Left ventricle myocardium superior (tissue), 1 donor: ENCODE measurements around the gene OR10V1. TPM values are rescaled to one million over a fixed set of nuclear protein-coding genes. Genes with fewer than 3 reads are reported as not detected.

Experiments
- ATAC-seq: fragments of 200-7000 bp; cut with Tn5 transposase; one replicate; pipeline ENCODE4 v1.9.1; 2020; ENCODE audit warnings: mild to moderate bottlenecking, moderate library complexity
- DNase-seq: peaks from one replicate; pipeline ENCODE4 v3.0.0-alpha.2; 2020
- intact Hi-C: fragments of 100-400 bp; cut with micrococcal nuclease; formaldehyde crosslinking; loops from one replicate; pipeline ENCODE4 v1.11.0; 2022
- total RNA-seq: library from RNA; stranded (reverse); fragmentation: NEBNext Ultra II Directional; extraction: Animal tissue kit (Norgen Biotek cat#: 25700); gene quantifications from one replicate; pipeline ENCODE4 v1.2.1, GENCODE V29; 2021
- donor health status: DM: no; HTN: yes; CAD: no; lungs with severe emphysema.

The OR10V1 gene
- total RNA-seq, 1 donor from 2014 or later = not detected

DNA sequence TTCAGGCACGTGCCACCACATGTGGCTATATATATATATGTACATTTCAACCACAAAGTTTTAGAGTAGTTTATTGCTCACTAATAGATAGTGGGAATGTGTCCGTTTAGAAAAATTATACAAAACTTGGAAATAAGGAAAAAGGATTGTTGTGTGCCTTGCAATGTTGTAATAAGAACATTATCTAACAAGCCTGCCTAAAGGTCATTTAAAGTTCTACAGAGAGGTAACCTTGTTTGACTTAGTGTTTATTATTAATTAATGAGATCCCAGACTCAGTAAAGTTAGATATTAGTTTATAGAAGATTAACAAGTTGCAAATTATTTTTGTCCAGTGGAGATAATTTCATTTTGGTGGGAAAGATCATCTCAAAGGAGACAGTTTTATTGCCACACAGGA lies 39.4 kb downstream of the OR10V1 start:
- intact Hi-C loops = no loop called here
- no peak for ATAC-seq

GRCh38 chr11:59673291-59673690 lies 40.4 kb downstream of the OR10V1 start:
- intact Hi-C loops = no loop called here
- no peak for ATAC-seq
- no peak for DNase-seq

More for the DNA sequence above, 39.4 kb downstream of the OR10V1 start:
- no peak for DNase-seq

GRCh38 chr11:59671471-59671870 lies 42.2 kb downstream of the OR10V1 start:
- ATAC-seq (no peak), DNase-seq (no peak)
- intact Hi-C loops = no loop called here

DNA sequence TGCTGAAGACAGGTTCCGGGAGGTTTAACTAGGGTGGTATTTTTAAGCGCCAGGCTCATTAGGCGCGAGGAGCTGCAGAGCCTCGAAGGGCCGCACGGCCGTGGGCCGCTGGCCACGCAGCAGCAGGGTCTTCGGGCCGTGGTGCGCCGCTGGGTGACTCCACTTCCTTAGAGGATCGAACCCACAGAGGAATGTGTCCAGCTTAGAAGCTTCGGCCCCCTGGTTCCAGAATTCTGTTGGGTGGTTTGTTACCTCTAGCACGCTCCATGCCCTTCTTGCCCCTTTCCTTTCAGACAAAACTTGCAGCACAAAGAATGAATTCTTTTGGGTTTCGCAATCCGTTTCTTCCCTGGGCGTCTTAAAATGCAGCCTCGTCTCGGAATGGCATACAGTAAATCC lies 44.0 kb downstream of the OR10V1 start:
- intact Hi-C loops = loop anchor here (2.0 kb wide), 1 partner anchor 53 kb away; no protein-coding TSS in a partner anchor
- peak; percentile 63 for DNase-seq
- ATAC-seq = peak; percentile 46

DNA sequence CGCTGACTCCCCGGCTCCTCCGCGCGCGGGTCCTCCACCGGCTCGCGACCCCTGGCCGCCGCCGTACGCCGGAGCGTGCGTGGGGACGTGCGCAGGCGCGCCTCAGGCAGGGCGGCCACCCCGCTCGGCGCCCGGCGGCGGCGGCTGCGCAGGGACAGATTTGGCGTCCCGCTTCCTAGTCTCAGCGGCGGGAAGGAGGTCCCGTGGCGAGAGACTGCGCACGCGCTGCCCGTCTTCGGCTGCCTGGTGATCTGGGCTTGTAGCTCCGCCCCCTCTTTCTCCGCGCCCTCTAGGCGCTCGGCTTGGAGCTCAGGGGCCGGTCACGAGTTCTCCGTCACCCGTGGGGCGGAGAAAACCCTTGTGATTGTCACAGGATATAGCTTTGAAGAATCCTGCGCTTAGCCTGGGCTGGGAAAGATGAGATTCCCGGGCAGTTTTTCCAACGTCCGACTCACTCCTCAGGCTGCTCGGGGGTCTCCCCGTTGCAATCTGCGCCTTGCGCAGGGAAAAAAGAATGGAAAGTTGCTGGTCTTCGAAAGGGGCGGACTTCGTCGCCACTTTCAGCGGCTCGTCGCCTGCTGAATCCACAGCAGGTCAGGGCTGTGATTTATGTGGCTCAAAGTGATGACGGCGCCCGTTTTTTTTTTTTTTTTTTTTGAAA lies 44.6 kb downstream of the OR10V1 start, which contains the start of gene PATL1:
TSS of gene PATL1 (minus strand) at position 88 of the 661 bp plus-strand sequence. CDS start 142 bp downstream, outside the sequence.
- DNase-seq (peak; percentile 100), ATAC-seq (peak; percentile 97)
- intact Hi-C loops = loop anchor here (2.0 kb wide), 1 partner anchor 52 kb away; no protein-coding TSS in a partner anchor

GRCh38 chr11:59668188-59668949 lies 45.3 kb downstream of the OR10V1 start:
- ATAC-seq (peak; percentile 29), DNase-seq (peak; percentile 57)
- intact Hi-C loops = loop anchor here (2.0 kb wide), 1 partner anchor 52 kb away; no protein-coding TSS in a partner anchor

- no peak for DNase-seq
- no peak for ATAC-seq
Measured at GRCh38 chr11:59667812-59668187, 45.8 kb downstream of the OR10V1 start.

GRCh38 chr11:59666969-59667368 lies 46.7 kb downstream of the OR10V1 start:
- ATAC-seq (no peak), DNase-seq (no peak)

More at GRCh38 chr11:59667812-59668187, 45.8 kb downstream of the OR10V1 start:
- intact Hi-C loops = loop anchor here (2.0 kb wide), 1 partner anchor 51 kb away; no protein-coding TSS in a partner anchor

More at GRCh38 chr11:59666969-59667368, 46.7 kb downstream of the OR10V1 start:
- intact Hi-C loops = no loop called here

Other genes with a start within 250 kb of the OR10V1 start
- gene OR4D10, start 240.5 kb downstream of the OR10V1 start, total RNA-seq = not detected
- gene OR4D11, start 210.3 kb downstream of the OR10V1 start, total RNA-seq = not detected
- gene OR4D9, start 202.3 kb downstream of the OR10V1 start, total RNA-seq = not detected
- 40.9 TPM for gene OSBP, start 98.1 kb downstream of the OR10V1 start, total RNA-seq
- gene PATL1, start 44.8 kb downstream of the OR10V1 start, total RNA-seq = 24.5 TPM
- gene STX3, start 41.5 kb upstream of the OR10V1 start, total RNA-seq = 8.0 TPM
- 103 TPM for gene MRPL16, start 96.9 kb upstream of the OR10V1 start, total RNA-seq
- gene CBLIF, start 131.7 kb upstream of the OR10V1 start, total RNA-seq = not detected
- gene TCN1, start 152.6 kb upstream of the OR10V1 start, total RNA-seq = not detected
- not detected for gene OOSP3, start 164.9 kb upstream of the OR10V1 start, total RNA-seq
- not detected for gene OOSP1, start 224.6 kb upstream of the OR10V1 start, total RNA-seq